ENCODE data around the gene BACE1-AS. TPM values are rescaled to one million over a fixed set of nuclear protein-coding genes. Genes with fewer than 3 reads are reported as not detected.

The BACE1-AS gene
- total and polyA plus RNA-seq, 5 donors, result 6.6 to 10.5 (median 7.6) TPM

GRCh38 chr11:117327567-117328374, 36.6 kb downstream of the BACE1-AS start, which contains the start of gene CEP164:
Gene CEP164, plus strand, starts transcription at chr11:117327854. Its CDS starts 10,733 bp downstream, at chr11:117338587.
- Histone ChIP-seq H3K4me1 (ENCODE audit: control insufficient read depth, insufficient read depth, low read length) (peaks cover 3% of the 10 kb centered on the region), H3K9me3 (ENCODE audit: control insufficient read depth, low read length) (no peaks in the 10 kb centered on the region), H3K4me3 (ENCODE audit: low read length) (peak within 1 kb of the TSS; percentile 79), H3K27me3 (ENCODE audit: control insufficient read depth, insufficient read depth) (no peaks in the 10 kb centered on the region), H3K27ac (ENCODE audit: low read length) (peak within 1 kb of the TSS; percentile 89)
- intact Hi-C loops (cut with DNase I), result no loop called here
- WGBS, result under 1% methylated on average over 64 of the region's 64 CpGs
- DNase-seq (peak; percentile 97 to 98 (median 97)), ATAC-seq (peak; percentile 98 to 99)

GRCh38 chr11:117328375-117329010, 37.3 kb downstream of the BACE1-AS start:
- H3K4me3 ChIP-seq (ENCODE audit: low read length), result peak overlapping the region; percentile 79
- H3K27ac ChIP-seq (ENCODE audit: low read length), result peak overlapping the region; percentile 89
- DNase-seq, result peak in 1 of 3 donors; percentile 53
- peaks cover 3% of the 10 kb centered on the region for H3K4me1 ChIP-seq (ENCODE audit: control insufficient read depth, insufficient read depth, low read length)
- H3K9me3 ChIP-seq (ENCODE audit: control insufficient read depth, low read length), result no peaks in the 10 kb centered on the region
- peak; percentile 70 to 77 for ATAC-seq
- intact Hi-C loops (cut with DNase I), result no loop called here
- WGBS, result 3% methylated on average over 15 of the region's 15 CpGs
- H3K27me3 ChIP-seq (ENCODE audit: control insufficient read depth, insufficient read depth), result no peaks in the 10 kb centered on the region

DNA sequence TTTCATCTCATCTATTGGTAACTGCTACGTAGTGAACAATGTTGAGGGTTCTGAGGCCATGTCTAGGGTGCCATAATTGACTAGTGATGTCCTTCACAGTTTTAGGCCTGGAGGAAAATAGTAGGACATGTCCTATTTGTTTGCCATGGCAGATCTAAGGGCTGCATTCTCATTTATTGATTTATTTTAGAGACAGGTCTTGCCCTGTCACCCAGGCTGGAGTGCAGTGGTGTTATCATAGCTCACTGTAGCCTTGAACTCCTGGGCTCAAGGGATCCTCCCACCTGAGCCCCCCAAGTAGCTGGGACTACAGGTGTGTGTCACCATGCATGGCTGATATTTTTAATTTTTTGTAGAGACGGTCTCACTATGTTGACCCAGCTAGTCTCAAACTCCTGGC, 41.7 kb downstream of the BACE1-AS start:
- 50% methylated on average over 2 of the region's 2 CpGs for WGBS
- DNase-seq (no peak), ATAC-seq (no peak)

GRCh38 chr11:117333917-117334316, 42.8 kb downstream of the BACE1-AS start:
- Histone ChIP-seq H3K9me3 (ENCODE audit: control insufficient read depth, low read length) (no peaks in the 10 kb centered on the region), H3K27me3 (ENCODE audit: control insufficient read depth, insufficient read depth) (no peaks in the 10 kb centered on the region), H3K4me1 (ENCODE audit: control insufficient read depth, insufficient read depth, low read length) (peaks cover 2% of the 10 kb centered on the region), H3K27ac (ENCODE audit: low read length) (no peak overlapping the region), H3K4me3 (ENCODE audit: low read length) (no peak overlapping the region)
- intact Hi-C loops (cut with DNase I), result no loop called here
- WGBS, result 82% methylated on average over 9 of the region's 9 CpGs
- no peak for ATAC-seq
- DNase-seq, result no peak

More for the DNA sequence above, 41.7 kb downstream of the BACE1-AS start:
- no peaks in the 10 kb centered on the region for H3K27me3 ChIP-seq (ENCODE audit: control insufficient read depth, insufficient read depth)
- intact Hi-C loops (cut with DNase I), result no loop called here
- no peaks in the 10 kb centered on the region for H3K9me3 ChIP-seq (ENCODE audit: control insufficient read depth, low read length)
- H3K4me3 ChIP-seq (ENCODE audit: low read length), result no peak overlapping the region
- H3K4me1 ChIP-seq (ENCODE audit: control insufficient read depth, insufficient read depth, low read length), result peaks cover 3% of the 10 kb centered on the region
- no peak overlapping the region for H3K27ac ChIP-seq (ENCODE audit: low read length)

DNA sequence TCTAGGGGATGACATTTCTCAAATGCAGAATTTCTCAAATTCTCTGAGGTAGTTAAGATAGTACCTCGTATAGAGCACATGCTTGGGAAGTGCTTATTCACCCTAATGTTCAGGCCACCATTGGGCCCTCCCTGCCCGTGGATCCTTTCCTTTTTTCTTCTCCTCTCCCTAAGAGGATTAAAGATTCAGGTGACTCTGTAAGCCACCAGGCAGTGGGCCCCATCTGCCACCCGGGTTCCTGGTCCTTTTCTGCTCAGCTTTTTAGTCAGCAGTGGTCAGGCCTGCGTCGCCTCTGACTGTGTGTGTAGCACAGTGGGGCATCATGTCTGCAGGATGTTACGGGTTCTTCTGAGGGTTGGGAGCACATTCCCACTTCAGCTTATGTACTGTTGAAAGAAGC, 43.8 kb downstream of the BACE1-AS start:
- no peaks in the 10 kb centered on the region for H3K9me3 ChIP-seq (ENCODE audit: control insufficient read depth, low read length)
- no peak overlapping the region for H3K27ac ChIP-seq (ENCODE audit: low read length)
- no peak for DNase-seq
- no peak for ATAC-seq
- intact Hi-C loops (cut with DNase I), result no loop called here
- WGBS, result 88% methylated on average over 6 of the region's 6 CpGs
- H3K4me3 ChIP-seq (ENCODE audit: low read length), result no peak overlapping the region
- H3K27me3 ChIP-seq (ENCODE audit: control insufficient read depth, insufficient read depth), result no peaks in the 10 kb centered on the region
- no peaks in the 10 kb centered on the region for H3K4me1 ChIP-seq (ENCODE audit: control insufficient read depth, insufficient read depth, low read length)

GRCh38 chr11:117335399-117335798, 44.3 kb downstream of the BACE1-AS start:
- ATAC-seq (no peak), DNase-seq (no peak)
- Histone ChIP-seq H3K27me3 (ENCODE audit: control insufficient read depth, insufficient read depth) (no peaks in the 10 kb centered on the region), H3K27ac (ENCODE audit: low read length) (no peak overlapping the region), H3K4me3 (ENCODE audit: low read length) (no peak overlapping the region), H3K4me1 (ENCODE audit: control insufficient read depth, insufficient read depth, low read length) (no peaks in the 10 kb centered on the region), H3K9me3 (ENCODE audit: control insufficient read depth, low read length) (no peaks in the 10 kb centered on the region)
- whole genome bisulfite sequencing, result 96% methylated on average over 5 of the region's 5 CpGs
- intact Hi-C loops (cut with DNase I), result no loop called here

DNA sequence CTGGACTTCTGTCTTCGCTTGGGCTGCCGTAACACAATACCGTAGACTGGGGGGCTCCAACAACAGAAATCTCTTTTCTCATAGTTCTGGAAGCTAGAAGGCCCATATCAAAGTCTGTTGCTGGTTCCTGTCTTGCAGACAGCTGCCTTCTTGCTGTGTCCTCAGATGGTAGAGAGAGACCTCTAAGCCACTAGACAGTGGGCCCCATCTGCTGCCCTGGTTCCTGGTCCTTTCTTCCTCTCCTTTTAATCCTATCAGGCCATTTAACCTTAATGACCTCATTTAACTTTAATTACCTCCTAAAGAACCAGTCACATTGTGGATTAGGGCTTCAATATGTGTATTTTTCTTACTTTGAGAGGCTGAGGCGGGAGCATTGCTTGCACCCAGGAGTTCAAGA, 45.9 kb downstream of the BACE1-AS start:
- DNase-seq (no peak), ATAC-seq (no peak)
- Histone ChIP-seq H3K4me3 (ENCODE audit: low read length) (no peak overlapping the region), H3K4me1 (ENCODE audit: control insufficient read depth, insufficient read depth, low read length) (no peaks in the 10 kb centered on the region), H3K27ac (ENCODE audit: low read length) (no peak overlapping the region), H3K27me3 (ENCODE audit: control insufficient read depth, insufficient read depth) (no peaks in the 10 kb centered on the region), H3K9me3 (ENCODE audit: control insufficient read depth, low read length) (no peaks in the 10 kb centered on the region)
- WGBS, result 97% methylated on average over 4 of the region's 4 CpGs
- intact Hi-C loops (cut with DNase I), result no loop called here

Other genes starting within 250 kb of the BACE1-AS start
- gene SIK3, start 192.9 kb upstream of the BACE1-AS start, total RNA-seq, result 10 to 100 TPM; 34.2 to 46.6 (median 36.9) TPM
- gene SIK3, start 192.9 kb upstream of the BACE1-AS start, polyA plus RNA-seq, result 13.4 TPM
- gene PAFAH1B2, start 147.1 kb upstream of the BACE1-AS start, total RNA-seq, result 10 to 100 TPM; 52.6 to 68.1 (median 57.5) TPM
- 20.4 TPM for gene PAFAH1B2, start 147.1 kb upstream of the BACE1-AS start, polyA plus RNA-seq
- gene SIDT2, start 112.6 kb upstream of the BACE1-AS start, total RNA-seq, result 10 to 100 TPM; 34.6 to 57.4 (median 40.8) TPM
- 28.6 TPM for gene SIDT2, start 112.6 kb upstream of the BACE1-AS start, polyA plus RNA-seq
- gene TAGLN, start 92.0 kb upstream of the BACE1-AS start, total RNA-seq, result 1,000 to 10,000 TPM in 1 of 4 donors, 100 to 1,000 TPM in 3; 414 to 1,307 (median 766) TPM
- gene TAGLN, start 92.0 kb upstream of the BACE1-AS start, polyA plus RNA-seq, result 987 TPM
- 10 to 100 TPM; 28.2 to 39.2 (median 30.5) TPM for gene PCSK7, start 59.3 kb upstream of the BACE1-AS start, total RNA-seq
- 25.7 TPM for gene PCSK7, start 59.3 kb upstream of the BACE1-AS start, polyA plus RNA-seq
- 10 to 100 TPM; 20.6 to 23.8 (median 22.3) TPM for gene RNF214, start 58.7 kb upstream of the BACE1-AS start, total RNA-seq
- 8.0 TPM for gene RNF214, start 58.7 kb upstream of the BACE1-AS start, polyA plus RNA-seq
- gene BACE1, start 24.9 kb downstream of the BACE1-AS start, total RNA-seq, result 10 to 100 TPM; 14.4 to 19.9 (median 17.6) TPM
- gene BACE1, start 24.9 kb downstream of the BACE1-AS start, polyA plus RNA-seq, result 6.6 TPM
- 10 to 100 TPM in 1 of 4 donors, 1 to 10 TPM in 3; 7.9 to 10.6 (median 9.2) TPM for gene CEP164, start 36.5 kb downstream of the BACE1-AS start, total RNA-seq
- 8.6 TPM for gene CEP164, start 36.5 kb downstream of the BACE1-AS start, polyA plus RNA-seq

Data from right cardiac atrium (tissue), 5 donors.